Left ventricle myocardium superior (tissue), 1 donor: ENCODE results near the gene SPAAR. TPM values are rescaled to one million over a fixed set of nuclear protein-coding genes. Genes with fewer than 3 reads are reported as not detected.
"Not testable (repeated sequence)": the region's sequence is repeated elsewhere in the genome, so short reads cannot be mapped to it uniquely, and the experiment has no call there.

Experiments
- ATAC-seq: fragments of 200-7000 bp; cut with Tn5 transposase; one replicate; pipeline ENCODE4 v1.9.1; 2020; ENCODE audit warnings: mild to moderate bottlenecking, moderate library complexity
- DNase-seq: peaks from one replicate; pipeline ENCODE4 v3.0.0-alpha.2; 2020
- intact Hi-C: fragments of 100-400 bp; cut with micrococcal nuclease; formaldehyde crosslinking; loops from one replicate; pipeline ENCODE4 v1.11.0; 2022
- long read RNA-seq: library from polyadenylated mRNA; unstranded; transcript quantifications from one replicate; pipeline ENCODE4 v2.0.0, GENCODE V29; 2021
- total RNA-seq: library from RNA; stranded (reverse); fragmentation: NEBNext Ultra II Directional; extraction: Animal tissue kit (Norgen Biotek cat#: 25700); gene quantifications from one replicate; pipeline ENCODE4 v1.2.1, GENCODE V29; 2021
- donor health status: DM: no; HTN: yes; CAD: no; lungs with severe emphysema.

The SPAAR gene, protein sequence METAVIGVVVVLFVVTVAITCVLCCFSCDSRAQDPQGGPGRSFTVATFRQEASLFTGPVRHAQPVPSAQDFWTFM
- 9.8 TPM for total RNA-seq
- long read RNA-seq, transcript SPAAR-203 (1 exons, 1,538 nt), result major isoform, 5 of 9 reads
- long read RNA-seq, partial matches to known transcripts, result 0 of 9 reads
- long read RNA-seq, other reads (novel, unspliced or antisense), result 0 of 9 reads

DNA sequence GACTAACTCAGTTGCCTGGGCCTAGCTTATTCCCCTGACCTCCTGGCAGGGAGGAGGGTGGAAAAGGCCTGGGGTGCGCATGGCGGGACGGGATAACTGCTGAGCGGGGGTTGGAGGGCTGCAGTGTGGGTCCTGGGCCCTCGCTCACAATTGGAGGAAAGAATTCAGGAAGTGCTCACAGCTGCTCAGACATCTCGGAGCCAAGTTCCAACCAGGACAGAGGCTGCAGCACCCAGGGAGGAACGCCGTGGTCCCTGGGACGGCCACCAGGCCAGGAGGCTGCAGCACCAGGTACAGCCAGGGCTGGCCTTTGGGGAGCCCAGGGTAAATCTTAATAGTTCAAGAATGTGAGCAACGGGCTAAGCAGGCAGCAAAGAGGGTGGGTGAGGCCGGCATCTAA, at the start of gene SPAAR:
Gene SPAAR, plus strand, starts transcription at position 217 of the 400 bp plus-strand sequence. CDS start 974 bp downstream, outside the sequence.
- ATAC-seq (peak; percentile 1), DNase-seq (peak; percentile 57)
- intact Hi-C loops, result no loop called here

DNA sequence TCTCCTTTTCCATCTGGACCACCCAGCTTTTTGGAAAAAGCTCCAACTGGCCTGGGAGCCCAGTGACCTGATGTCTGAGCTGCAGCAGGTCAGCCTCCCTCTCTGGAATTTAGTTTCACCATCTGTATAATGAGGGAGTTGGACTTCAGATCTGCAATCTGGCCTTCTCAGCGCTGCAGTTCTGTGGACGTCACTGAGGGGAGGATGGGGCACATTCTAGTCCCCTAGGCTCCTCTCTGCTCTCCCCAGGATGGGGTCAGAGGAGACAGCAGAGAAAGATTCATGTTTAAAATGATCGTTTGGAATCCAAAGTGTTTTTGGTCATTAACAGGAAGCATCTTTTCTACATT, 49.3 kb upstream of the SPAAR start:
- ATAC-seq (no peak), DNase-seq (no peak)
- intact Hi-C loops, result no loop called here

DNA sequence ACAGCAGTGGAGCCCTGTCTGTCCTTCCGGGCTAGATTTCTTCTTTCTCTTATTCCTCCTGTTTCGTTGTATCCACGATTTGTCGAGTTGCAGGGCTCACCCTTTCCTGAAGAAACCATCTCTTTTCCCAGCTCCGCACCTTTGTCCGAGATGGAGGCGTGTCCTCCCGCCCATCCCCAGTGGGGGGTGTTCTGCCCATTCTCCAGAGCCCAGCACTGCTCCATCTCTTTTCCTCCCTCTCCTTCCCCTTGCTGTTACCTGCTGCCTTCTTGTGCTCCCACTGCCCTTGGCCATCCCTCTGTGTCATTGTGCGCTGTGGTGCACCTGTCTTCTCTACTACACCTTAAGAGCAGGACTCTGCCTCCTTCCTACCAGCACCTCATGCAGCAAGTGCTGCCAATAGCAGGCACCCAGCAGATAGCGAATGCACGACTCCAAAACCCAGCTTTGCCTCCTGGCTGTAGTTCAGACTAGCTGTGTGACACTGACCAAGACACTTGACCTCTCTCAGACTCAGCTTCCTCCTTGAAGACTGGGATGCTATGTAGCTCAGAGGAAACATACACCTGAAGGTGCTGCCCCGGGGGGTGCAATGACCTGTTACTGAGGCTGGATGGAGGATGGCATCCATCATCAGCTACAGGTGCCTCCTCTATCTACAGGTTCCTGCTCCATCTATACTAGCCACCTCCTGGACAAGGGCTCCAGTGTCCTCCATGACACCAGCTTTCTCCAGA, 48.0 kb upstream of the SPAAR start:
- ATAC-seq, result no peak
- intact Hi-C loops, result no loop called here
- DNase-seq, result no peak

DNA sequence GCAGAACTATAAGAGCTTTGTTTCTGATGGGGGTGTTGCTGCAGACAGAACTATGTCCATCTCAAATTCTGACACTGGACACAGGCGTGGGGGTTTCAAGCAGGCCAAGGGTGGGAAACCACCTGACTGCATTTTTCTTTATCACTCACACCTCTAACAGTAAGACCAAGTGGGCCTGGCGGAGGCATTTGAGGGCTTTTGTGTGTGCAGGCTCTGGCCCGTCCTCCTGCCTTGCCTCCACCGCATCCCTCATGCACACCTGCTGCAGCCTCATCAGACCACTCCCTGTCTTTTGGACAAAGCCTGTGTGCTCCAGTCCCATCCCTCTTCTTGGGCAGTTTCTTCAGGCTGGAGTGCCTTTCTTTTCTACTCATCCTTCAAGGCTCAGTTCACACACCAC, 47.0 kb upstream of the SPAAR start:
- no peak for ATAC-seq
- intact Hi-C loops, result no loop called here

DNA sequence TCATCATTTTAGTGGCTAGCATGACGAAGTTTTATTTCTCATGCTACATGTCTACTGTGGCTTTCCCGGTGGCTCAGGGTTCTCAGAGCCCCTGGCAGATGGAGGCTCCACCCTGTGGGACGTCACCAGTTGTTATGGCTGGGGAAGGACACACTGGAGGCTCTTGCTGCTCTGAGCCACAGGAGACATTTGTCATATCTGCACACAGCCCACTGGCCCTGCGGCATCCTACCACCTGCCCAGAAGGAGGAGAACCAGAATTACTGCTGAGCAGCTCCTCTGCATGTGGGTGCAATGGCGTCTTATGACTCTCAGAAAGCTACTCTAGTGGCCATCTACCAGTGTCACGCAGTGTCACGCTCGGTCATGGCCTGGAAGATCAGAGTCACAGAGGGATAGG, 45.7 kb upstream of the SPAAR start:
- ATAC-seq, result peak; percentile 43
- DNase-seq, result no peak
- intact Hi-C loops, result no loop called here

More for the DNA sequence above, 47.0 kb upstream of the SPAAR start:
- DNase-seq, result no peak

DNA sequence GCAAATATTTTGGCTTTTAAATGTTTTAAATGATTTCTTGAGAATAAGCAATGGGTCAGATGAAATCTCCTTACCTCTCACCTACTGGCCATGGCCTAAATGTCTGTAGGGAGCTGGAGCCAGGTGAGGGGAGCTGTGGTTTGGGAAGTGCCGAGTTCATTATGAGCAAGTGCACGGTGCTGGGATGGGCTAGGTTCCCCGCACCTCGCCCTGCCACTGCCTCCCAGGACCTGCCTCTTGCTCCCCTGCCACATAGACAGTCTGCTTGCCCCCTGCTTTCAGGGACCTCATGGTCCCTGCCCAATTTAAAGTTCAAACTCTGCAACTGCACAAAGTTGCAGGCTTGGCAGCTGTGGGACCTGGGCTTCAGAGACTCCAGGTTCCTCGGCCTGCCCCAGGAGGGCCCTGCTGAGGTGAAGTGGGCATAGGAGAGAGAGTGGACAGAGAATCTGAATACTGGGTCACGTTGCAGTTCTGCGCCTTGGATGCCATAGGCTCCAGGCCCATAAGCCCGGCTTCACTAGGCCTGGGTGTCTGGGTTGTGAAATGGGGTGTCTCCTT, 44.5 kb upstream of the SPAAR start:
- DNase-seq (no peak), ATAC-seq (no peak)
- intact Hi-C loops, result no loop called here

DNA sequence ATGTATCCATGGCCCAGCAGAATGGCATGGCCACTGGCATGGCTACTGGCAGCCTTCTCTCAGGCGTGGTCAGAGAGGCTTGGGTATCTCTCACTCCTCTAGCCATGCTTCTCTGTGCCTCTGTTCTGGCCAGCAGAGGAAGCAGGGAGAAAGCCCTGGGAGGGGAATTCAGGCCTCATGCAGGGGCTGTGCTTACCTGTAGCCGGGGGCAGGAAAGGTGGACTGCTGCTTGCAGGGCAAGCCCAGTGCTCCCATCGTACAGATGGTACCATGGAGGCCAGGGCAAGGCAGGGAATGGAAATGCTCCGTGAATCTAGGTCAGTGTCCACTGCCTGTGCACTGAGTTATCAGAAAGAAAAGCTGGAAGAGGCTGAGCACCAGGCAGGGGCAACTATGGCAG, 41.8 kb upstream of the SPAAR start:
- DNase-seq (no peak), ATAC-seq (no peak)
- intact Hi-C loops, result no loop called here

DNA sequence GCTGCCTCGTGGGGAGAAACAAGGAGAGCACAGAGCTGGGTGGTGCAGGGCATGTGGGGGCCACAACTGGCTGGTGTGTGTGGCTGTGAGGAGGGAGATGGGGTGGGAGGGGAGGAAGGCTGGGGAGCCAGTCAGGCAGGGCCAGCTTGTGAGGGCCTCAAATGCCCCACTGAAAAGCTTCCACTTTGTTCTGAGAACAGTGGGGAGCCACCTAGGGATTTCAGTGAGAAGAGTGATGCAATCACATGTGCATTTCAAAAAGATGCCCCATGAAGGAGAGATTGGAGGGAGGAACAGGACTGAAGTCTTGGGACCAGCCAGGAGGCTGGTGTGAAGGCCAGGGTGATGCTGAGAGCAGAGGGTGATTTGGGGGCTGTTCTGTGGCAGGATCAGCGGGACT, 40.4 kb upstream of the SPAAR start:
- no peak for DNase-seq
- intact Hi-C loops, result no loop called here
- ATAC-seq, result no peak

DNA sequence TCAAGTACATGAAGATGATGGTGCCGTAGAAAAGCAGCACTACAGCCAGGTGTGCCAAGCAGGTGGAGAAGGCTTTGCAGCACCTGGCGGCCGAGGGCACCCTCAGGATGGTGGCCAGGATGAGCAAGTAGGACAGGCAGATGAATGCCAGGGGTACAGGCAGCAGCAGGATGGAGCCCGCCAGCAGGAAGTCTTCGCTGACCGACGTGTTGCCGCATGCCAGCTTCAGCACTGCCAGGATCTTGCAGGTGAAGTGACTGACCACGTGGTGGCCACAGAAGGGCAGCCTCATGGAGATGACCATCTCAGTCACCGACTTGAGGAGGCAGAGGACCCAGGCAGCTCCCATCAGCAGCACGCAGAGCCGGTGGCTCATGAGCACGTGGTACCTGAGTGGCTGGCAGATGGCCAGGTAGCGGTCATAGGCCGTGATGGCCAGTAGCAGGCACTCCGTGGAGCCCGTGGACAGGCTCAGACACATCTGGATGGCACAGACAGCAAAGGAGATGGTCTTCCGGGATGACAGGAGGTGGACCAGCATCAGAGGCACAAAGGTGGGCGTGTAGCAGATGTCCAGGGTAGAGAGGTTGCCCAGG, 39.6 kb upstream of the SPAAR start:
- ATAC-seq (no peak), DNase-seq (no peak)
- intact Hi-C loops, result no loop called here

DNA sequence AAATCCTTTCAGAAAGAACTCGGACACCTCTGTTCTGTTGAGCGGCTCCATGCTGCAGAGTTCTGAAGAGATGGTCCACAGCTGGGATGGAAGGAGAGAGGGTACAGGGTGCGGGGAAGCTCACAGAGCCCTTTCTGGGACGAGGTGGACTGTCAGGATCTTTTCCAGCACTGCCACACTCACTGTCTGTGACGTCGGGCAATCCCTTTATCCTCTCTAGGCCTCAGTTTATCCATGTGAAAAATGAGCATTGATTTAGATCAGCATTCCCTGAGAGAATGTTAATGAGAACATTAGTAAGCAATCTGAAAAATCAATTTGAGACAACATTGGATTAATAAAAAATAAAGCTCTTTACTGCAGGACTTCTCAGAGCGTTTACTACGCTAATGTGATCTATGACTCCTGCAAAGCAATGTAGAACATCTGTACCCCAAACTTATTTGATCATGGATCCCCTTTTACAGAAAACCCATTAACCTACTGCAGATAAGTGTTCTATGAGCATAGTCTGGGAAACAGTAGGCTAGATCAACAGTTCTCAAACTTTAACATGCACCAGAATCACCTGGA, 38.9 kb upstream of the SPAAR start, which contains the start of gene OR13J1:
Gene OR13J1, minus strand, starts transcription at position 51 of the 573 bp plus-strand sequence. Its CDS starts 0 bp downstream, at position 51.
- ATAC-seq (no peak), DNase-seq (no peak)
- intact Hi-C loops, result no loop called here

DNA sequence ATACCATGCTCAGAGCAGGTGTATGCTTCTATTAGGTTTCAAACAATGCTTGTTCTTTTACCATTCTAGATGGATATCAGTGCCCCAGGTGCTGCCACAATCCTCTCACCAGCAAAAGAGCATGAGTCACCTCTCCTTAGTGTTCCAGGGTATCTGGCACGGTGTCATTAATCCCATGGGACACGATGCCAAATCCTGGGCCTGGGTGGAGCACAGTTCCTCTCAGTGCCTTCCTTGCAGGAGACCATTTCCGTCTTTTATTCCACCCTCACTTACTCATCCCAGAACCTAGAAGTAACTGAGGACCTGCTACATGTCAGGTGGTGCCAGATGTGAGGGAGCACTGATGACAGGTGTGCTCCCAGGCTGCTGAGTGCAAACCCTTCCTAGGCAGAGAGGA, 37.7 kb upstream of the SPAAR start:
- peak; percentile 56 for ATAC-seq

DNA sequence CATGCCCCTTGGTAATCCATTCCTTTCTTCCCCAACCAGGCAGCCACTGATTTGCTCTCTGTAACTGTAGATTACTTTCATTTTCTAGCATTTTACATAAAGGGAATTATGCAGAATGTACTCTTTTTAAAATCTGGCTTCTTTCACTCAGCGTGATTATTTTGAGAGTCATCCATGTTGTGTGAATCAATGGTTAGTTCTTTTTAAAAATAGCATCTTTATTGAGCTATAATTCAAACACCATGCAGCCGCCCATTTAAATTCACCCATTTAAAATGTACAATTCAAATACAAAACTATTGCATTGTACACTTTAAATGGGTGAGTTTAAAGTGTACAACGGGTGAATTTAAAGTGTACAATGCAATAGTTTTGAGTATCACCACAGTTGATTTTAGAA, 36.8 kb upstream of the SPAAR start:
- intact Hi-C loops, result no loop called here
- DNase-seq (no peak), ATAC-seq (no peak)

More for the DNA sequence above, 37.7 kb upstream of the SPAAR start:
- no peak for DNase-seq
- intact Hi-C loops, result no loop called here

DNA sequence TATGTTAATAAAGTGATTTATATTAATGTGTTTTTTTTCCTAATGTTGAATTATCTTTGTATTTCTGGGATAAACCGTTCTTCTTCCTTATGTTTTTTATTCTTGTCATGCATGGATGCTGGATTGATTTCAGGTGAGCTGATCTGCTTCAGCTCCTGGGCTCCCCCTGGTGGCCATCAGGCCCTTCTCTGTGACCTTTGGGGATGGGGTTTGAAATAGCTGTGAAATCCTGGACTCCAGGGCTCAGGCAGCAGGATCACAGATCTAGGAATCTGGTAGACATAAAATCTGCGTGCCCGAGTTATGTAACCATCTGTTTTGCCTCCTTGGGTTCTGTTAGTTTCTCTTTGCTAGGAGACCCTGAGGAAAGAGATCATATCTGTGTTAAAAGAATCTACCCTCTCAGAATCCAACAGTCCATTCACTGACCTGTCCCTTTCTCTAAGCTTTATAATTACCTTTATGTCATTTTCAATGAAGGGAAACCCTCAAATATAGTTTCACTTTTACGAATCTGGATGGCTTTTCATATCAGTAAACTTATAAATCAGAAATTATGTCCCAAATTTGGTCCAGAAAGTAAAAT, 26.9 kb upstream of the SPAAR start:
- intact Hi-C loops, result loop anchor here (2.0 to 5.0 kb wide), 2 partner anchors 55 to 94 kb away; partner anchors contain the start of genes FAM221B and TMEM8B
- ATAC-seq (peak; percentile 83), DNase-seq (peak; percentile 93)

DNA sequence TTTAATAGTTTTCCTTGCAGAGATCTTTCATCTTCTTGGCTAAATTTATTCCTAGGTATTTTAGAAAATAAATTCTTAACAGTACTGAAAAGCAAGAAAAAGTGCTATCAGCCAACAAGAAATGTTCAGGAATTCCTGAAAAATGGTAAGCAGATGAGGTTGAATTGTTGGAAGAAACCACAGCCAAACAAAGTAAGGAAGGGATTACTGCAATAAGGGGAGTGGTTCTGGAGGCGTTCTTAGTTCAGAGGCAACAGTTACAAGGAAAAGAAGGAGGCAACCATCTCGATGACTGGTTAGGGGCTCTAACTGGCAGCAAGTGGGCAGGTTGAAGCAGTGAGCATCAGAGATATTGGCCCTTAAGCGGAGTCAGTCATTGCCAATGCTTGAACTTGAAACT, 26.3 kb upstream of the SPAAR start:
- DNase-seq (no peak), ATAC-seq (no peak)
- intact Hi-C loops, result loop anchor here (2.0 to 5.0 kb wide), 2 partner anchors 56 to 94 kb away; partner anchors contain the start of genes FAM221B and TMEM8B

DNA sequence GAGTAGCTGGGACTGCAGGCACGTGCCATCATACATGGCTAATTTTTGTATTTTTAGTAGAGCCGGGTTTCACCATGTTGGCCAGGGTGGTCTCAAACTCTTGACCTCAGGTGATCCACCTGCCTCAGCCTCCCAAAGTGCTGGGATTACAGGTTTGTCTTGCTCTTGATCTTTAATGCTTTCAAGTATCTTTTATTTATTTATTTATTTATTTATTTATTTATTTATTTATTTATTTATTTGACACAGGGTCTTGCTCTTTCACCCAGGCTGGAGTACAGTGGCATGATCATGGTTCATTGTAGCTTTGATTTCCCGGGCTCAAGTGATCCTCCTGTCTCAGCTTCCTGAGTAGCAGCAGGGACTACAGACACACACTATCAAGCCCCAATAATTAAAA, 24.4 kb upstream of the SPAAR start:
- intact Hi-C loops, result loop anchor here (5.0 kb wide), 1 partner anchor 58 kb away; the partner anchor contains the start of genes FAM221B and TMEM8B
- not testable (repeated sequence) for ATAC-seq, DNase-seq

DNA sequence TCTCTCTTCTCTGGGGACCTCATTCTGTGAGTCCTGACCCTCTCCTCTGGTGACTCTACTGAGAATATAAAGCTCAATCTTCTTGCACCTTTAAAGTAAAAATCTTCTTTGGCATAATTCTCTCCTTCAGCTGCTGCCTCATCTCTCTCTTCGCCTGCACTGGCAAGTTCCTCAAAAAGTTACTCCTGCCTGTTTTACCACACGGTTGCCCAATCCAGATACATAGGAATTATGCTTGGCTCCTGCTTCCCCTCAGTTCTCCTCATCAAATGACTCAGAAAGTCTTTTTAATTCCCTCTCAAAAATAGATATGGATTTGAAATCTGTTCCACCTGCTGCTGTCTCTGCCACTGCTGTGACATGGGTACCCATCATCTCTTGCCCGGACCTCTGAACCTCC, 17.6 kb upstream of the SPAAR start:
- ATAC-seq (no peak), DNase-seq (no peak)
- intact Hi-C loops, result no loop called here

DNA sequence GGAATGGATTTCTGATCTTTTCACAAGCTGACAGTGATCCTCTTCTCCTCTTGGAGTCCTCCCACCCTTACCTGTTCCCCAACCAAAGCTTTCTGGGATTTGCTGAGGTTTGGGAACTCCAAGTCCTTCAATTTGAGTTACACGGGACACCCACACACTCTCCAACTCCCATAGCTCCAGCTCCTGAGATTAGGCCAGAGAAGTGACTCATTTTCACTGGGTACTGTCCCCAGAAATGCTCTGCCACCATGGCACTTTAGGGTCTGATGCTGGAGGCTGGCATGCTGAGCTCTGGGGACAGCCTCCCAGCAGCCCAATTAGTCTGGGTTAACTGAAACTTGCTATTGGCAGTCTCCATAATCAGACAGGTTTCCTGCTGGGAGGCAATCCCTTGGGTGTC, 17.2 kb upstream of the SPAAR start:
- DNase-seq (no peak), ATAC-seq (no peak)
- intact Hi-C loops, result no loop called here

DNA sequence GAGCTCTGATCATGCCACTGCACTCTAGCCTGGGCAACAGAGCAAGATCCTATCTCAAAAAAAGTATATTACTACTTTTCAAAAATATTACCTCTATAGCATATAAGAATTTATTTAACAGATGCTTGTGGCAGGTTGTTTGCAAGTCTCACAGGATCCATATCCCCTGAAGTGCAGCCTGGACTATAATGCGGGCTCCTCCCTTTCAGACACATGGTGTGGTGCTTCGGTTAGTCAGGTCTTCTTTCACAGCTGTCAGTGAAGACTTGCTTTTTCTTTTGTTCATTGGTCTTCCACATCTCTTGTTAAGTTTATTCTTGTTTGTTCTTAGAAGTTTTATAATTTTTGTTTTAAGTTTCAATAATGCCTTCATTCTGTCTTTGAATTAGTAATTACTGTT, 12.7 kb upstream of the SPAAR start:
- intact Hi-C loops, result no loop called here
- ATAC-seq (no peak), DNase-seq (no peak)

DNA sequence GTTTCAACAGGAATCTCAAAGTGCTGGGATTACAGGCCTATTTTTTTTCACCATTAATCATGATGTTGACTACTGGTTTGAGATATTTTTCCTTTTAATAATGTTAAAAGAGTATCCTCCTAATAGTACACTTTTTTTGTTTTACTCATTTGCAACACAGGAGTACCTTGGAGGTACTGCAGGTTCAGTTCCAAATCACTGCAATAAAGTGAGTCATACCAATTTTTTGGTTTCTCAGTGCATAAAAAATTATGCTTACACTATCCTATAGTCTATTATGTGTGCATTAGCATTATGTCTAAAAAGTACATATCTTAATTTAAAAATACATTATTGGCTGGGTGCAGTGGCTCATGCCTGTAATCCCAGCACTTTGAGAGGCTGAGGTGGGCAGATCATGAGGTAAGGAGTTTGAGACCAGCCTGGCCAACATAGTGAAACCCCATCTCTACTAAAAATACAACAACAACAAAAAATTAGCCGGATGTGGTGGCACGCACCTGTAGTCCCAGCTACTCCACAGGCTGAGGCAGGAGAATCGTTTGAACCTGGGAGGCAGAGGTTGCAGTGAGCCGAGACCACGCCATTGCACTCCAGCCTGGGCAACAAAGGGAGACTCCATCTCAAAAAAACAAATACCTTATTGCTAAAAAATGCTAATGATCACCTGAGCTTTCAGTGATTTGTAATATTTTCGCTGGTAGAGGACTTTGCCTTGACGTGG, 11.8 kb upstream of the SPAAR start:
- ATAC-seq, DNase-seq, intact Hi-C loops: not testable (repeated sequence)
